Smooth muscle cell (in vitro differentiated cells): ENCODE measurements around the gene YOD1. TPM values are rescaled to one million over a fixed set of nuclear protein-coding genes. Genes with fewer than 3 reads are reported as not detected.

ENCODE experiments used
- DNase-seq: peaks from one replicate; lab custom pipeline; 2025; ENCODE audit not compliant: unreplicated experiment; lab: John Stamatoyannopoulos, UW
- H2AFZ ChIP-seq: fragments of 200-600 bp; sonication (generic); 2 replicates; pipeline ENCODE4 v1.6.0; 2016; ENCODE audit warnings: antibody characterized with exemption, low read depth, mild to moderate bottlenecking
- H3F3A ChIP-seq: fragments of 200-600 bp; sonication (generic); 2 replicates; pipeline ENCODE4 v1.6.0; 2017; ENCODE audit warnings: antibody characterized with exemption, low read depth
- H3K27ac ChIP-seq: fragments of 200-600 bp; sonication (generic); 2 replicates; pipeline ENCODE4 v1.5.1; 2016; ENCODE audit warnings: low read depth, mild to moderate bottlenecking
- H3K27me3 ChIP-seq: fragments of 200-600 bp; sonication (generic); 2 replicates; pipeline ENCODE4 v1.6.1; 2016; ENCODE audit warnings: low read depth, mild to moderate bottlenecking
- H3K36me3 ChIP-seq: fragments of 200-600 bp; sonication (generic); 2 replicates; pipeline ENCODE4 v1.5.1; 2016; ENCODE audit warnings: low read depth
- H3K4me1 ChIP-seq: fragments of 200-600 bp; sonication (generic); 2 replicates; pipeline ENCODE4 v1.5.1; 2016; ENCODE audit warnings: low read depth
- H3K4me2 ChIP-seq: fragments of 200-600 bp; sonication (generic); 2 replicates; pipeline ENCODE4 v1.6.0; 2016; ENCODE audit warnings: mild to moderate bottlenecking
- H3K4me3 ChIP-seq: fragments of 200-600 bp; sonication (generic); 2 replicates; pipeline ENCODE4 v1.5.1; 2016; ENCODE audit warnings: mild to moderate bottlenecking
- H3K79me2 ChIP-seq: fragments of 200-600 bp; sonication (generic); 2 replicates; pipeline ENCODE4 v1.6.0; 2016; ENCODE audit warnings: low read depth, mild to moderate bottlenecking
- H3K9ac ChIP-seq: fragments of 200-600 bp; sonication (generic); 2 replicates; pipeline ENCODE4 v1.6.0; 2016; ENCODE audit warnings: low read depth
- H3K9me3 ChIP-seq: fragments of 200-600 bp; sonication (generic); replicated peaks from 2 replicates; pipeline ENCODE4 v1.5.1; 2016; ENCODE audit warnings: low read depth
- H4K20me1 ChIP-seq: fragments of 200-600 bp; sonication (generic); 2 replicates; pipeline ENCODE4 v1.6.0; 2016; ENCODE audit warnings: low read depth
- CTCF ChIP-seq: fragments of 200-600 bp; sonication (generic); IDR thresholded peaks from 2 replicates; pipeline ENCODE4 v1.5.1; 2017; ENCODE audit warnings: borderline replicate concordance, mild to moderate bottlenecking, antibody characterized with exemption; ENCODE audit not compliant: insufficient read depth, poor library complexity, severe bottlenecking
- WGBS: methylation state at CpG from one replicate; pipeline ENCODE4 v1.1.7; 2016; ENCODE audit warnings: low lambda C conversion rate; 5-methylcytosine and 5-hydroxymethylcytosine counted together
- polyA plus RNA-seq: library from polyadenylated mRNA; unstranded; fragments of >200 nt; fragmentation: Nextera tagmentation; extraction: Ambion mirVana; gene quantifications from 2 replicates; pipeline ENCODE4 v1.2.1, GENCODE V29; 2016
- total RNA-seq: library from RNA; depleted of rRNA; stranded (reverse); fragments of >200 nt; gene quantifications from 2 replicates; pipeline ENCODE4 v1.2.3, GENCODE V29; 2014

Gene YOD1
- total and polyA plus RNA-seq, 2 experiments from 2014 or later, result 3.8 to 31.9 TPM

- no peaks in the 10 kb centered on the region for H3K79me2 ChIP-seq
- no peaks in the 10 kb centered on the region for H3K4me1 ChIP-seq
- H3K4me3 ChIP-seq, result no peak overlapping the region
- no peaks in the 10 kb centered on the region for H3F3A ChIP-seq
- H3K27ac ChIP-seq, result no peak overlapping the region
- H2AFZ ChIP-seq, result no peak overlapping the region
- no peaks in the 10 kb centered on the region for H3K9me3 ChIP-seq
- H3K4me2 ChIP-seq, result no peak overlapping the region
- no peak overlapping the region for H3K9ac ChIP-seq
- no peak for DNase-seq
- 95% methylated on average over 3 of the region's 3 CpGs for WGBS
- H3K27me3 ChIP-seq, result no peaks in the 10 kb centered on the region
- no peak for TF ChIP-seq CTCF
- no peaks in the 10 kb centered on the region for H3K36me3 ChIP-seq
- H4K20me1 ChIP-seq, result no peaks in the 10 kb centered on the region
Measured at GRCh38 chr1:207014728-207015127, 36.3 kb downstream of the YOD1 start.

GRCh38 chr1:207013321-207014085, 37.5 kb downstream of the YOD1 start:
- H4K20me1 ChIP-seq, result no peaks in the 10 kb centered on the region
- no peak for TF ChIP-seq CTCF
- H3K9ac ChIP-seq, result no peak overlapping the region
- no peak overlapping the region for H2AFZ ChIP-seq
- no peaks in the 10 kb centered on the region for H3K27me3 ChIP-seq
- H3K4me1 ChIP-seq, result no peaks in the 10 kb centered on the region
- H3K4me3 ChIP-seq, result no peak overlapping the region
- H3K79me2 ChIP-seq, result no peaks in the 10 kb centered on the region
- no peaks in the 10 kb centered on the region for H3K9me3 ChIP-seq
- H3K4me2 ChIP-seq, result no peak overlapping the region
- WGBS, result 82% methylated on average over 6 of the region's 6 CpGs
- H3K36me3 ChIP-seq, result no peaks in the 10 kb centered on the region
- DNase-seq, result no peak
- H3K27ac ChIP-seq, result no peak overlapping the region
- no peaks in the 10 kb centered on the region for H3F3A ChIP-seq

- no peak overlapping the region for H3K27ac ChIP-seq
- H3K79me2 ChIP-seq, result no peaks in the 10 kb centered on the region
- H3K4me1 ChIP-seq, result peaks cover 3% of the 10 kb centered on the region
- peaks cover 4% of the 10 kb centered on the region for H3F3A ChIP-seq
- H3K9me3 ChIP-seq, result no peaks in the 10 kb centered on the region
- no peak overlapping the region for H3K9ac ChIP-seq
- no peaks in the 10 kb centered on the region for H4K20me1 ChIP-seq
- no peaks in the 10 kb centered on the region for H3K36me3 ChIP-seq
- H2AFZ ChIP-seq, result no peak overlapping the region
- H3K27me3 ChIP-seq, result no peaks in the 10 kb centered on the region
- whole genome bisulfite sequencing, result 97% methylated on average over 2 of the region's 2 CpGs
- no peak for TF ChIP-seq CTCF
- H3K4me3 ChIP-seq, result no peak overlapping the region
- H3K4me2 ChIP-seq, result no peak overlapping the region
- DNase-seq, result no peak
Measured at GRCh38 chr1:207010726-207011125, 40.3 kb downstream of the YOD1 start.

GRCh38 chr1:207009945-207010344, 41.1 kb downstream of the YOD1 start:
- WGBS, result 95% methylated on average over 7 of the region's 7 CpGs
- no peak overlapping the region for H3K4me3 ChIP-seq
- H4K20me1 ChIP-seq, result no peaks in the 10 kb centered on the region
- TF ChIP-seq CTCF, result no peak
- no peaks in the 10 kb centered on the region for H3K79me2 ChIP-seq
- H3K36me3 ChIP-seq, result no peaks in the 10 kb centered on the region
- no peaks in the 10 kb centered on the region for H3K9me3 ChIP-seq
- H3K27me3 ChIP-seq, result no peaks in the 10 kb centered on the region
- peaks cover 4% of the 10 kb centered on the region for H3F3A ChIP-seq
- peaks cover 3% of the 10 kb centered on the region for H3K4me1 ChIP-seq
- no peak overlapping the region for H3K27ac ChIP-seq
- no peak overlapping the region for H2AFZ ChIP-seq
- H3K9ac ChIP-seq, result no peak overlapping the region
- DNase-seq, result no peak
- no peak overlapping the region for H3K4me2 ChIP-seq
